Gastroesophageal sphincter (tissue), 4 donors: ENCODE data around the gene ADAM12. TPM values are rescaled to one million over a fixed set of nuclear protein-coding genes. Genes with fewer than 3 reads are reported as not detected.

Source experiments
- ATAC-seq: fragments of 150-250 bp; one replicate; pipeline ENCODE4 v1.9.1; 2016; ENCODE audit warnings: mild to moderate bottlenecking, moderate library complexity
- H3K27ac ChIP-seq, 4 donors: fragments of 200-600 bp; sonication (generic) in 3 of 4; 1 replicate in 3 of 4; 2 replicates in 1 of 4; pipeline ENCODE4 v1.5.1; 2016 to 2019
- H3K27me3 ChIP-seq: fragments of 200-600 bp; sonication (generic); one replicate; pipeline ENCODE4 v1.5.1; 2019
- H3K36me3 ChIP-seq, 2 donors: fragments of 200-600 bp; sonication (generic); one replicate each; pipeline ENCODE4 v1.5.1; 2019; ENCODE audit warnings: control low read depth in 1 of 2
- H3K4me1 ChIP-seq, 3 donors: fragments of 200-600 bp; sonication (generic); 1 replicate in 2 of 3; 2 replicates in 1 of 3; pipeline ENCODE4 v1.5.1; 2016 to 2019; ENCODE audit warnings: control low read depth in 2 of 3
- H3K4me3 ChIP-seq, 2 donors: fragments of 200-600 bp; sonication (generic); one replicate each; pipeline ENCODE4 v1.5.1; 2019; ENCODE audit warnings: mild to moderate bottlenecking in 1 of 2, moderate library complexity in 1 of 2
- H3K9me3 ChIP-seq, 3 donors: fragments of 200-600 bp; sonication (generic); one replicate each; pipeline ENCODE4 v1.5.1; 2017 to 2019; ENCODE audit warnings: control low read depth in 2 of 3
- CTCF ChIP-seq, 4 experiments: fragments of 200-600 bp in 2 of 4; fragments of 450-650 bp in 2 of 4; sonication (generic) in 1 of 4; IDR thresholded peaks; one replicate each; pipeline ENCODE4 v1.5.1; 2017 to 2019; ENCODE audit warnings: antibody characterized with exemption in 4 of 4, mild to moderate bottlenecking in 2 of 4, moderate library complexity in 2 of 4
- EP300 ChIP-seq: sonication (generic); formaldehyde crosslinking; IDR thresholded peaks from one replicate; pipeline ENCODE4 v1.6.1; 2017; ENCODE audit warnings: antibody characterized with exemption, mild to moderate bottlenecking
- POLR2A ChIP-seq, 2 donors: fragments of 450-650 bp; IDR thresholded peaks; one replicate each; pipeline ENCODE4 v1.6.1; 2017; ENCODE audit warnings: antibody characterized with exemption in 2 of 2, mild to moderate bottlenecking in 2 of 2, moderate library complexity in 1 of 2
- POLR2AphosphoS5 ChIP-seq: sonication (generic); formaldehyde crosslinking; IDR thresholded peaks from one replicate; pipeline ENCODE4 v1.6.1; 2017; ENCODE audit warnings: antibody characterized with exemption
- WGBS, 2 donors: methylation state at CpG; one replicate each; pipeline ENCODE4 v1.1.5; 2018; ENCODE audit warnings: low coverage in 1 of 2; 5-methylcytosine and 5-hydroxymethylcytosine counted together
- total RNA-seq, 4 donors: library from RNA; depleted of rRNA; stranded (reverse); fragments of >200 nt; gene quantifications; one replicate each; pipeline ENCODE4 v1.1.0, GENCODE V29; 2016

Gene ADAM12
- total RNA-seq, 4 donors from 2014 or later: 0.27 to 1.2 (median 0.89) TPM

GRCh38 chr10:126224967-126225671 lies 163.2 kb downstream of the ADAM12 start:
- 82 to 85% methylated on average over 11 to 15 of the region's 20 CpGs for WGBS, 2 donors
- ATAC-seq: no peak
- H3K27ac ChIP-seq: no peak overlapping the region
- H3K4me3 ChIP-seq: no peak overlapping the region
- no peaks in the 10 kb centered on the region for H3K36me3 ChIP-seq
- no peaks in the 10 kb centered on the region for H3K9me3 ChIP-seq
- peaks cover 0 to 5% (median 0%) of the 10 kb centered on the region in 3 donors for H3K4me1 ChIP-seq
- H3K27me3 ChIP-seq: peaks cover 13% of the 10 kb centered on the region
- TF ChIP-seq CTCF (IDR thresholded peaks at IDR 0.05) (no peak), POLR2AphosphoS5 (no peak), EP300 (no peak), POLR2A (IDR thresholded peaks at IDR 0.05) (no peak)

- Histone ChIP-seq H3K4me3 (no peak overlapping the region), H3K4me1 (peaks cover 0 to 5% (median 0%) of the 10 kb centered on the region in 3 donors), H3K27me3 (peaks cover 13% of the 10 kb centered on the region), H3K36me3 (no peaks in the 10 kb centered on the region), H3K9me3 (no peaks in the 10 kb centered on the region), H3K27ac (no peak overlapping the region)
- TF ChIP-seq POLR2AphosphoS5: no peak
- TF ChIP-seq POLR2A (IDR thresholded peaks at IDR 0.05): no peak
- TF ChIP-seq EP300: no peak
- ATAC-seq: no peak
- 100% methylated on average over 7 of the region's 10 CpGs; no CpG with 5 or more reads in 1 of the 2 donors for WGBS, 2 donors
Observed at GRCh38 chr10:126223512-126224067, 164.7 kb downstream of the ADAM12 start.

- Histone ChIP-seq H3K9me3 (no peaks in the 10 kb centered on the region), H3K27me3 (peaks cover 13% of the 10 kb centered on the region), H3K36me3 (no peaks in the 10 kb centered on the region), H3K27ac (no peak overlapping the region), H3K4me1 (peaks cover 0 to 5% (median 0%) of the 10 kb centered on the region in 3 donors), H3K4me3 (no peak overlapping the region)
- TF ChIP-seq EP300 (no peak), POLR2A (IDR thresholded peaks at IDR 0.05) (no peak), POLR2AphosphoS5 (no peak), CTCF (IDR thresholded peaks at IDR 0.05) (no peak)
- 17 to 32% methylated on average over 4 of the region's 4 CpGs for WGBS, 2 donors
- no peak for ATAC-seq
Observed at GRCh38 chr10:126222736-126223511, 165.4 kb downstream of the ADAM12 start.

GRCh38 chr10:126221874-126222273 lies 166.4 kb downstream of the ADAM12 start:
- TF ChIP-seq POLR2A (IDR thresholded peaks at IDR 0.05) (no peak), POLR2AphosphoS5 (no peak), EP300 (no peak), CTCF (IDR thresholded peaks at IDR 0.05) (no peak)
- no peak for ATAC-seq
- 89 to 100% methylated on average over 1 to 5 of the region's 5 CpGs for WGBS, 2 donors
- Histone ChIP-seq H3K4me1 (peaks cover 0 to 5% (median 0%) of the 10 kb centered on the region in 3 donors), H3K27ac (no peak overlapping the region), H3K9me3 (no peaks in the 10 kb centered on the region), H3K27me3 (peaks cover 13% of the 10 kb centered on the region), H3K4me3 (no peak overlapping the region), H3K36me3 (no peaks in the 10 kb centered on the region)
